GM08714 (cell line): ENCODE measurements around the gene FAM98C.
"Not testable (repeated sequence)": the region's sequence is repeated elsewhere in the genome, so short reads cannot be mapped to it uniquely, and the experiment has no call there.

Experiments used
- H3K4me3 ChIP-seq: fragments of 200-500 bp; sonication (Bioruptor generic); 2 replicates; pipeline ENCODE4 v1.5.1; 2014; ENCODE audit warnings: mild to moderate bottlenecking, low read length, inconsistent platforms
- ZNF274 ChIP-seq: IDR thresholded peaks from 2 replicates; pipeline ENCODE4 v1.6.1; 2012; ENCODE audit warnings: mild to moderate bottlenecking, low read depth, low read length

Gene FAM98C

DNA sequence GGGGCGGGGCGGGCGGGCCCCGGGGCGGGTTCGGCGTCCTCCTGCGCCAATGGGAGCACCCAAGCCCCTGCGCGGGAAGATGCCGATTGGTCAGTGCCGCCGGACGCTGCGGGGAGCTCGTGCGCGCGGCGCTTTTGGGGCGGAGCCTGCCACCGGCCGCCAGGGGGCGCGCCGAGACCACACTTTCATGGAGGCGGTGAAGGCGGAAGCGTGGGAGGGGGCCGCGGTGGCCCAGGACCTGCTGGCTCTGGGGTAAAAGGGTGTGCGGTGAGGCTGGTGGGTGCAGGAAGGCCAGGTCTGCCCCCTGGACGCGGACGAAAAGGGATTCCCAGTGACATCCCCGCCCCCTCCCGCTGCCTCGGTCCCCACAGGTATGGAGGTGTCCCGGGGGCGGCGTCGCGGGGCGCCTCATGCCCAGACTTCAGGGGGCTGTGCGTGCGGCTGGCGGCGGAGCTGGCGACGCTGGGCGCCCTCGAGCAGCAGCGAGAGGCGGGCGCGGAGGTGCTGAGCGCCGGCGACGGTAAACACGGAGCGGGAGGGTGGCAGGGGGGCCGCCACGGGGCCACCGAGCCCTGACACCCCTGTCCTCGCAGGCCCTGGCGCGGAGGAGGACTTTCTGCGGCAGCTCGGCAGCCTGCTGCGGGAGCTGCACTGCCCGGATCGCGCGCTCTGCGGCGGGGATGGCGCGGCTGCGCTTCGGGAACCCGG is at the start of gene FAM98C:
FAM98C (plus strand) TSS at position 127 of the 708 bp plus-strand sequence; CDS start at position 188, 61 bp downstream.
- peak within 1 kb of the TSS; percentile 69 for H3K4me3 ChIP-seq
- TF ChIP-seq ZNF274, result no peak

DNA sequence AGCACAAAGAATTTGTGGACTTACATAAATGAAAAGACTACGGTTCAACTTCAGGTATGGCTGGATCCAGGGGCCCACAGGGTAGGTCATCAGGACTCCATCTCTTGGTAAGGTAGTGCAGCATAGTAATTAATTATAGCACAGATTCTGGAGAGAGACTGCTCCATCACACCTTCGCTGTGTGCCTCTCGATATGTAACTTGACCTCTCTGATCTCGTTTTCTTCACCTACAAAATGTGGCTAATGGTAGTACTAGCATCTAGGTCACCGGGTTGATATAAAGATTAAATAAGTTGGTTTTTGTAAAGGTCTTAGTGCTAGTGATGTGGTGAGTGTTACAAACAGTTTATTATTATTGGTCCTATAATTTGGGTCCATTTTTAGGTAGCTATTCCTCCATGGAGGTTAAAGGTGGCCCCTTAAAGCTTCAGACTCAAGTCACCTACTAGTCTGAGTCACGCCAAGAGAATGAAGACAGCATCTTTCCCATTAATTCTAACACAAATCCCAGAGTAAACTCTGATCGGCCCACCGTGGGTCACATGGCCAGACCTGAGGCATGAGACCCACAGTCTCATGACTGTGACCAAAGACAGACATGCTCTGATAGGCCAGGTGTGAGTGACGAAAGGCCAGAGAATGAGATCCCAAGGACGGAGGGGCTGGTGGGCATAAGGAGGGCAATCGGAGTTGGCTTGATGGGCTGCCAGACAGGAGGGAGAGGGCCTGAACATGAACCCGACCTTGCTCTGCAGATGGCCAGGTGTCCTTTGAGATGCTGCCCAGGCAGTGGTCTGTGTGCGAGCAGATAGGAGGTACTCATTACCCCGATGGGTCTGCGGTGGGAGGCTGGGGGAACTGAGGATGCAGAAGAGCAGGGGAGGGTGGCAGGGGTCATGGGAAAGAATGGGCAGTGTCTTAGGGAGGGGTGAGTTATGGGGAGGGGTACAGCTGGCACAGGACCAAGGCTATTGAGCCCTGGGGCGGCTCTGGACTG is 46.9 kb upstream of the FAM98C start:
- H3K4me3 ChIP-seq, result no peak overlapping the region
- TF ChIP-seq ZNF274, result no peak

DNA sequence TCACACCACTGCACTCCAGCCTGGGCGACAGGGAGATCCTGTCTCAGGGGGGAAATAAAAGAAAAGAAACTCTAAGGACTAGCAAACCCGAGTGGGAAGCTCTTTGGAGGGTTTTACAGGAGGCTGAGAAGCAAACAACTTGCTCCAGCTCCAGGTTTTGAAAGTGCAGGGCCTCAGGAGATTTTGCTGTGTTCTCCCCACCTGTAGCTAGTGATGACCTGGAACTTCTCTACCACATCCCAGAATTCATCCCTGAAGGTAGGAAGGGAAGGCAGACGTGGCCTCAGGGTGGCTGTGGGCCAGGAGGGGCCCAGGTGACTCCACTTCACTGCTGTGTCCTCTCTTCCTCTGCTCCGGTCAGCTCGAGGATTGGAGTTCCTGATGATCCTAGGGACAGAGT is 44.8 kb upstream of the FAM98C start:
- no peak overlapping the region for H3K4me3 ChIP-seq
- TF ChIP-seq ZNF274, result no peak

GRCh38 chr19:38359242-38360021 is 43.5 kb upstream of the FAM98C start:
- TF ChIP-seq ZNF274, result no peak
- no peak overlapping the region for H3K4me3 ChIP-seq

- TF ChIP-seq ZNF274, result no peak
- no peak overlapping the region for H3K4me3 ChIP-seq
Observed at GRCh38 chr19:38360351-38360750, 42.5 kb upstream of the FAM98C start.

GRCh38 chr19:38360839-38361631 is 41.9 kb upstream of the FAM98C start:
- peak overlapping the region; percentile 63; the same call in 1 of the 2 replicates for H3K4me3 ChIP-seq
- TF ChIP-seq ZNF274, result no peak

- no peak for TF ChIP-seq ZNF274
Observed at GRCh38 chr19:38361633-38362075, 41.2 kb upstream of the FAM98C start.

GRCh38 chr19:38362076-38362945 is 40.6 kb upstream of the FAM98C start:
- peak overlapping the region; percentile 63 for H3K4me3 ChIP-seq
- no peak for TF ChIP-seq ZNF274

More at GRCh38 chr19:38361633-38362075, 41.2 kb upstream of the FAM98C start:
- H3K4me3 ChIP-seq, result peak overlapping the region; percentile 63

DNA sequence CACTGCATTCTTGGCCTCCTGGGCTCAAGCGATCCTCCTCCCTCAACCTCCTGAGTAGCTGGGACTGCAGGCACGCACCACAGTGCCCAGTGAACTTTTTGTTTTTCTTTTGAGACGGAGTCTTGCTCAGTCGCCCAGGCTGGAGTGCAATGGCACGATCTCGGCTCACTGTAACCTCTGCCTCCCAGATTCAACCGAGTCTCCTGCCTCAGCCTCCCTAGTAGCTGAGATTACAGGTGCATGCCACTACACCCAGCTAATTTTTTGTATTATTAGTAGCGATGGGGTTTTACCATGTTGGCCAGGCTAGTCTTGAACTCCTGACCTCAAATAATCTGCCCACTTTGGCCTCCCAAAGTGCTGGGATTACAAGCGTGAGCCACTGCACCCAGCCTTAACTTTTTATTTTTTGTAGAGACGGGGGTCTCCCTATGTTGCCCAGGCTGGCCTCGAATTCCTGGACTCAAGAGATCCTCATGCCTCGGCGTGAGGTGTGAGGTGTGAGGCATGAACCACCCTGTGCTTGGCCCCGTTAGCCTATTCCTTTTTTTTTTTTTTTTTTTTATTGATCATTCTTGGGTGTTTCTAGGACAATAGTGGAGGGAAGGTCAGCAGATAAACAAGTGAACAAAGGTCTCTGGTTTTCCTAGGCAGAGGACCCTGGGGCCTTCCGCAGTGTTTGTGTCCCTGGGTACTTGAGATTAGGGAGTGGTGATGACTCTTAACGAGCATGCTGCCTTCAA is 39.8 kb upstream of the FAM98C start:
- not testable (repeated sequence) for H3K4me3 ChIP-seq

DNA sequence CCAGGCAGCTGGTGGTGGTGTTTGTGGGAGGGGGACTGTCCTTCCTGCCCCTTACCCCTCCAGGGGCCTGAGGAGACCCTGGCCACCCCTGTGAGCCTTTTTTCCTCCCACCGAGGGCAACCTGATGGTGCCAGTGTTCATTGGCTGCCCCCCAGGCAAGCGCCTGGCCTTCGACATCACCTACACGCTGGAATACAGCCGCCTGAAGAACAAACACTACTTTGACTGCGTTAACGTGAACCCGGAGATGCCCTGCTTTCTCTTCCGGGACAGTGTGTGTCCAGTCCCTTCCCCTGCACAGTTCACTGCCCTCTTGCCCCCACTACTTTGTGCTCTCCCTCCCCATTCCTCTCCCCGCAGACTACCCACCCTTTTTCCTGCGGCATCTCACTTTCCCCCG is 35.9 kb upstream of the FAM98C start:
- TF ChIP-seq ZNF274, result no peak
- no peak overlapping the region for H3K4me3 ChIP-seq

DNA sequence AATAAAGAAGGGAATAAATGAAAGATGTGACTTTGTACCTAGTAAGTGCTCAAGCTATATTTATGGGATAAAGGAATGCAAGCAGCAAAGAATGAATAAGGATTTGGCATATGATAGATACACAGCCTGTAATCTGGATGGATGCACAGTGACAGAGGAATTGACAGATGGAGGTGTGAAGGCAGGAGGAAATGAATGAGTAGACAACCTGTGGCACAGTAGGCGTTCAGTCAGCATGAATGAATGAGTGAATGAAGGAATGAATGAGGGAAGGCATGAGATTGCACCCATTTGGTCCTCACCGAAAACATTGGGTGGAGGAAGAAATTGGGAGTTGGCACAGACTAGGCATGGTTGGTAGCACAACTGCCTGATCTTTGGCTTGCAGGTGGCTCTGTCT is 33.3 kb upstream of the FAM98C start:
- no peak for TF ChIP-seq ZNF274
- no peak overlapping the region for H3K4me3 ChIP-seq

DNA sequence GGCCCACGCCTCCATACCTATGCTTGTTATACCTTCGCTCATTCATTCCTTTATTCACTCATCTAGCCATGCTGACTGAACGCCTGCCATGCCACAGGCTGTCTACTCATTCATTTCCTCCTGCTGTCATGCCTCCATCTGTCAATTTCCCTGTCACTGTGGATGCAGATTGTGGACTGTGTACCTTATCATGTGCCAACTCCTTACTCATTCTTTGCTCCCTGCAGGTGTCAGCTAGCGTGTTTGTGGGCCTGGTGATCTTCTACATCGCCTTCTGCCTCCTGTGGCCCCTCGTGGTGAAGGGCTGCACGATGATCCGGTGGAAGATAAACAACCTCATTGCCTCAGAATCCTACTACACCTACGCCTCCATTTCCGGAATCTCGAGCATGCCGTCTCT is 32.6 kb upstream of the FAM98C start:
- TF ChIP-seq ZNF274, result no peak
- H3K4me3 ChIP-seq, result no peak overlapping the region
